GM18508 (cell line): Measurements from ENCODE around the gene SORL1.
"Not testable (repeated sequence)": the region's sequence is repeated elsewhere in the genome, so short reads cannot be mapped to it uniquely, and the experiment has no call there.

Experiments
- ATAC-seq: cut with Tn5 transposase; IDR thresholded peaks from one replicate; pipeline ENCODE4 v1.9.1; 2021; ENCODE audit warnings: moderate number of reproducible peaks; ENCODE audit not compliant: insufficient read depth, unreplicated experiment

Gene SORL1, protein sequence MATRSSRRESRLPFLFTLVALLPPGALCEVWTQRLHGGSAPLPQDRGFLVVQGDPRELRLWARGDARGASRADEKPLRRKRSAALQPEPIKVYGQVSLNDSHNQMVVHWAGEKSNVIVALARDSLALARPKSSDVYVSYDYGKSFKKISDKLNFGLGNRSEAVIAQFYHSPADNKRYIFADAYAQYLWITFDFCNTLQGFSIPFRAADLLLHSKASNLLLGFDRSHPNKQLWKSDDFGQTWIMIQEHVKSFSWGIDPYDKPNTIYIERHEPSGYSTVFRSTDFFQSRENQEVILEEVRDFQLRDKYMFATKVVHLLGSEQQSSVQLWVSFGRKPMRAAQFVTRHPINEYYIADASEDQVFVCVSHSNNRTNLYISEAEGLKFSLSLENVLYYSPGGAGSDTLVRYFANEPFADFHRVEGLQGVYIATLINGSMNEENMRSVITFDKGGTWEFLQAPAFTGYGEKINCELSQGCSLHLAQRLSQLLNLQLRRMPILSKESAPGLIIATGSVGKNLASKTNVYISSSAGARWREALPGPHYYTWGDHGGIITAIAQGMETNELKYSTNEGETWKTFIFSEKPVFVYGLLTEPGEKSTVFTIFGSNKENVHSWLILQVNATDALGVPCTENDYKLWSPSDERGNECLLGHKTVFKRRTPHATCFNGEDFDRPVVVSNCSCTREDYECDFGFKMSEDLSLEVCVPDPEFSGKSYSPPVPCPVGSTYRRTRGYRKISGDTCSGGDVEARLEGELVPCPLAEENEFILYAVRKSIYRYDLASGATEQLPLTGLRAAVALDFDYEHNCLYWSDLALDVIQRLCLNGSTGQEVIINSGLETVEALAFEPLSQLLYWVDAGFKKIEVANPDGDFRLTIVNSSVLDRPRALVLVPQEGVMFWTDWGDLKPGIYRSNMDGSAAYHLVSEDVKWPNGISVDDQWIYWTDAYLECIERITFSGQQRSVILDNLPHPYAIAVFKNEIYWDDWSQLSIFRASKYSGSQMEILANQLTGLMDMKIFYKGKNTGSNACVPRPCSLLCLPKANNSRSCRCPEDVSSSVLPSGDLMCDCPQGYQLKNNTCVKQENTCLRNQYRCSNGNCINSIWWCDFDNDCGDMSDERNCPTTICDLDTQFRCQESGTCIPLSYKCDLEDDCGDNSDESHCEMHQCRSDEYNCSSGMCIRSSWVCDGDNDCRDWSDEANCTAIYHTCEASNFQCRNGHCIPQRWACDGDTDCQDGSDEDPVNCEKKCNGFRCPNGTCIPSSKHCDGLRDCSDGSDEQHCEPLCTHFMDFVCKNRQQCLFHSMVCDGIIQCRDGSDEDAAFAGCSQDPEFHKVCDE (N-terminal part only)

DNA sequence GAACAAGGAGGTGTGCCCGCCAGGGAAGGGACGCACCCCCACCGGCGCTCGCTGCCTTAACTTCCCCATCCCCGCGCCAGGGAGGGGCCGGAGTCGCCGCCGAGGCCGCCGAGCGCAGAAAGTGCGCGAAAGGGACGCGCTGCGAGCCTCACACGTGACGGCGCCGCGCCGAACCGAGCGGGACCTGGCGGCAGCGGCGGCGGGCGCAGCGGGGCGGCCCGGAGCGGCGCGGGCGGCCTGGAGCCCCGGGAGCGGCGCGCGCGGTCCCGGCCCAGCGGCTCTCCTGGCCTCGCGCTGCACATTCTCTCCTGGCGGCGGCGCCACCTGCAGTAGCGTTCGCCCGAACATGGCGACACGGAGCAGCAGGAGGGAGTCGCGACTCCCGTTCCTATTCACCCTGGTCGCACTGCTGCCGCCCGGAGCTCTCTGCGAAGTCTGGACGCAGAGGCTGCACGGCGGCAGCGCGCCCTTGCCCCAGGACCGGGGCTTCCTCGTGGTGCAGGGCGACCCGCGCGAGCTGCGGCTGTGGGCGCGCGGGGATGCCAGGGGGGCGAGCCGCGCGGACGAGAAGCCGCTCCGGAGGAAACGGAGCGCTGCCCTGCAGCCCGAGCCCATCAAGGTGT lies at the start of gene SORL1:
Gene SORL1 (plus strand): TSS at position 329 of the 623 bp plus-strand sequence. CDS start 18 bp downstream, at position 347.
- ATAC-seq: no peak

DNA sequence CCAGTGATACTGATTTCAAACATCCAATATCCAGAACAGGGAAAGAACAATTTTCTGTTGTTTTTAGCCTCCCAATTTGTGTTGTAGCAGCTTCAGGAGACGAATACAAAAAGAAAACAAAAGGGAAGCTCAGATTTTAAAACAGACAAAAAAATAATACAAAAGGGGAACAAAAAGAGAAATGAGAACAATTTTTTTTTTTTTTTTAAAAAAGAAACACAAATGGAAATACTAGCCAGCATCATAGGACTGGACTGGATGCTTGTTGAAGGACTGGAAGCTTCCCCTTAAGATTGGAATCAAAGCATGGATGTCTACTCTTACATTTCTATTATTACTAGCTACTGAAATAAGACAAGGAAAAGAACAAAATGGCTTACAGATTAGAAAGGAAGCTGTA lies 46.5 kb upstream of the SORL1 start:
- ATAC-seq: no peak

DNA sequence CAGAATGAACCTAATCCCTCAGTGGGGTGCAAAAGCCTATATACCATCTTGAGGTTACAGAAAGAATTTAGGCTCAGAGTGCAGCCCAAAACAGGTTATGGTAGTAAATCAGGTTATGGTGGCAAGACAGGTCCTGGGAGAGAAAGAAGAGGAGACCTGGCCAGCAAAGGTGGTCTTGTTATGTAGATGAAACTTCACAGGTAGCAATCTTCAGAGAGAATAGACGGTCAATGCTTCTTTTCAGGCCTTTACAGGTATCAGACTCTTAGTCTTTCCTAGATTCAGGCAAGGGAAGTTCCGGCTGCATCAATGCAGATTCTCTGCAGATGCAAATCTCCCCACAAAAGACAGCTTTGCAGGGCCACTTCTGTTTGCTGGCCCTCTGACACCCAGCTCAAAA lies 45.8 kb upstream of the SORL1 start:
- no peak for ATAC-seq

DNA sequence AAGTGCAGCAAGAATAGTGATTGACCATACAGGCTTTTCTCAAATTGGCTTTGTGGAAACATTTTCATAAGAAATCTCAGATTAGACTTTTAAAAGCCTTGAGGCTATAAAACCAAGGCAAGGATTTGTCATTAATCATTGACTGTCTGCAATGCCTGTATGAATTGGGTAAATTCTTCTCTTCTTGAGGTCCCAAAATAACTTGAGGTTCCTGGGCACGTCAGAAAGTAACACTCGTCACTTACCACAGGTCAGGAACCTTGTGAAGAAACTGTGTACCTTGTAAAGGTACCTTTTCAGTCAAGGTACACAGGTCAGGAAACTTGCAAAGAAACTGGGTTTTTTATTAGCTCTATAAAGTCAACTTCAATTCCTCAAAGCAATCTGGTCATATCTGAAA lies 43.3 kb upstream of the SORL1 start:
- no peak for ATAC-seq

DNA sequence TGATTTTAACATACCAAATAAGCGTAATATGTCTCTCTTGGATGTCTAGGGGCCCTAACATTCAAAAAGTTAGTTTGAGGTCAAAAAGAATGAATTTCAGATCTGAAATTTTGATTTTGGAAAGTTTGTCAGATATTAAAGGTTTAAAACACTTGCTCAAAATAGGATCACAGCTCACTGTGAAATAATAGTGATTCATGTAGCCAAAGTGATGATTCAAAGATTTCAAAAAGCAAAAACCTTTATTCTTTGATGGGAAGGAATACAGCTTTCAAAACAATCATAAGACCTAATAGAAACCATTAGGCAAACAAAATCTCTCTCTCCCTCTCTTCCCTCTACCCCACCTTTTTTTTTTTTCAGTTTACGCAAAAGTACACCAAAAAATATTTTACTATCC lies 42.1 kb upstream of the SORL1 start:
- not testable (repeated sequence) for ATAC-seq

DNA sequence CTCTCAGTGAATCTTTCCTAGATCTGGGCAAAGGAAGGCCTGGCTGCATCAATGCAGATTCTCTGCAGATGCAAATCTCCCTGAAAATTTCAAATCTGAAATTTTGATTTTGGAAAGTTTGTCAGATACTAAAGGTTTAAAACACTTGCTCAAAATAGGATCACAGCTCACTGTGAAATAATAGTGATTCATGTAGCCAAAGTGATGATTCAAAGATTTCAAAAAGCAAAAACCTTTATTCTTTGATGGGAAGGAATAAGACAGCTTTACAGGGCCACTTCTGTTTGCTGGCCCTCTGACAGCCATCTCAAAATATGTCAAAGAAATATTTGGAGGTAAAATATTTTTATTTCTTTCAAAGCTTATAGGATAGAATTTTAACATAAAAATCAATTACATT lies 40.8 kb upstream of the SORL1 start:
- ATAC-seq: not testable (repeated sequence)

DNA sequence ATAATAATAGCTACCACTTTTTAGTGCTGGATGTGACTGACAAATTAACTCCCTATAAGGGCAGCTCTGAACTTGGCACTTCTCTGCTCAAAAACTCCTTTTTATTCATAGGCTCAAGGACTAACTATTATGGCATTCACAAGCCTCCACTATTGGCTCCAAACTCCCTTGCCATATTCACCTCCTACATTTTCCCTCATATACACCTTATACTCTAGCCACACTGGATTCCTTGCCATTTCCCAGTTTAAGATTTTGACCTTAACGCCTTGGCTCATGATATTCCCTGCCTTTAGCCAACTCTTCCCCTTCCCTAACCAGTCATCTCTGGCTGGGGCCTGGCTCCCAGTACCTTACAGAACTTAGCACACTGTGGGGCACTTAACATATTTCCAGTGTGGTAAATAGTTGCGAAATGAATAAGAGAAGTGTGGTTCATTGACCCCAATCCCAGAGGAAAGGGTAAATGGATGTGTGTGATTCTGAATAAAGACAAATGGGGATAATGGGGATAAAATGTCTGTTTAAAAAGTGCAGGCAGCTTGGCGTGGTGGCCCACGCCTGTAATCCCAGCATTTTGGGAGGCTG lies 40.0 kb upstream of the SORL1 start:
- ATAC-seq: no peak

DNA sequence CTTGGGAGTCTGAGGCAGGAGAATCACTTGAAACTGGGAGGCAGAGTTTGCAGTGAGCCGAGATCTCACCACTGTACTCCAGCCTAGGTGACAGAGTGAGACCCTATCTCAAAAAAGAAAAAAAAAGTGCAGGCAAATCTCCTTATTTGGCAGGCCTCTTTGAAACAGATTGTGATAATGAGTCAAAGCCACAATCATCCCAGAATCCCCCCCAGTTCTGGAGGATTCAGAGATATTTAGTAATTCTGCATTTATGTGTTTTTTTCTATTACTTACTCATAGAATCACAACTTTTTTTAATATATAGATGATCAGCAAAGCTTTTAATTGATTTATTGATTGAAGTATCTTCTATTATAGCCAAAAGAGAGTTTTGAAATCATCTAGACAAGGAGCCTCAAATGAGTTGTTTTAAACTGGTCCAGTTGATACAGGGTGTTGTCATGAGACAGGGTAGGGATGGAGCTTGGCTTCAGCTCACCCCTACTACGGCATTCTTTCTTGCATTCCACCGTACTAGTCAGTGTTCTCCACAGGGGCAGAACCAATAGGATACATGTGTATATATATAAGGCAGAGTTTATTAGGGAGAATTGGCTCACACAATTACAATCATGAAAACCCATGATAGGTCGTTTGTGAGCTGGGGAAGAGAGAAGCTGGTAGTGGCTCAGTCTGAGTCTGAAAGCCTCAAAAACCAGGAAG lies 39.3 kb upstream of the SORL1 start:
- no peak for ATAC-seq

DNA sequence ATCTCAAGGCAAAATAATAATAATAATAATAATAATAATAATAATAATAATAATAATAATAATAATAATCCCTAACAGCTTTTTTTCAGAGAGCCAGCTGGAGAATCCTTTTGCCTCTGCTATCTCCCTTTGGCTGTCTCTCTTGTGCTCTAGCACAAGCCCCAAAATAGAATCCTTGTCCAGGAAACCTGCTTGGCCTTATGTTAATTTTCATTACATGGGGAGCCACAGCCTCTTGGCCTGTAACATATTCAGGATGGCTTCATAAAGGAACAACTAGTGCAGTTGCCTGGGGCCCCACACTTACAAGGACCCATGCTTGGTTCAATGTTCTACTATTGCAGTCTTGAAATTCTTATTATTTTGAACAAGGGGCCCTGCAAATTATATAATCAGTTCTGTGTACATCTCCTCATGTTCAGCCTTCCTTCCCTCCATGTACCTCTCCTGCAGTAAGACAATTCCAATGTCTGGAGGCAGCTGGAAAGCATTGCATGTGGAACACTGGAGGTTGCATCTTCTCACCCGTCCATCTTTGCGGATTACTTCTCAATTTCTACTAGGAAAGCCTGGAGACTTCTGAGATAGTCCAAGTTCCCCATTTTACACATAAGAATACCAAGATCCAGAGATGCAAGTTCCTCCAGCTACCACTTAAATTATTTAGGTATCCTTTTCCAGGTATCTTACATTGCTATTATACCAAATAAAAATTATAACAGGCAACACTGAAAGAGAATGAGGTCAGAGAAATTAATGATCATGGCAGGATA lies 37.8 kb upstream of the SORL1 start:
- no peak for ATAC-seq

DNA sequence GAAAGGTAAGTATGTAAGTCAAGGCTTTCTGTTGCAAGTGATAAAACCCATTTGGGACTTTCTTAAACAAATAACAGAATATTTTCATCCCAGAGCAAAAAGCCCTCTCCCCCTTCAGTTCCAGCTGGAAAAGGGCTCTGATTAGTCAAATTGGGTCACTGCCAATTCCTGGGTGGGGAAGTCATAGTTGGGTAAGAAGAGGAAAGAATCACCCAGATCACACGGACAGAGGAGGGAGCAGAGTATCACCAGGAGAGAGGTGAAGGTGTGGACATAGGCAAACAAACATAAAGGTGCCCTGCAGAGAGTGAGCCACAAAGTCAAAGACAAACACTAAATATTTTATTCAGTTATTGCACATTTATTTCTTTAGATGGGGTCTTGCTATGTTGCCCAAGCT lies 36.3 kb upstream of the SORL1 start:
- no peak for ATAC-seq

DNA sequence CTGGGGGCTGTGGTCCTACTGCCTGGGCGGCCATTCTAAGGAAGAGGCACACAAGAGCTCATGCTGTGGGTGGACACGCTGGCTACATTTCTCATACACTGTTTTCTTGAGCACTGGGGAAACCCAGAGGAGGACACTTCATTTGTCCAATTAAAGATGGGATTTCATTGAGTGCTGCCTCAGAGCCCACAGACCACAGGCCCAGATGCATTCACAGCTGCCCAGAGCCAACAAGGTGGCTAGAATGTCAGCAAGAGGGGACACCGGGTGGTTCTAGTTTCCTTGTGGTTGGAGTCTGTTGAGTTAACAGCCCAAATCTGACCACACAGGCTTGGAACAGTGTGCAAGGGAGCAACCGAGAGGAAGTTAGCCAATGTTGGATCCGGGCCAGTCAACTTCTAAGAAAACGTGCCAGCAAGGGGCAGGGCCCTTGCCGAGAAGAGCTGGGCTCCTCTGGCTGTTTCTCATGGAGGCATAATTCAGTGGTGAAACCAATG lies 35.0 kb upstream of the SORL1 start:
- ATAC-seq: no peak

DNA sequence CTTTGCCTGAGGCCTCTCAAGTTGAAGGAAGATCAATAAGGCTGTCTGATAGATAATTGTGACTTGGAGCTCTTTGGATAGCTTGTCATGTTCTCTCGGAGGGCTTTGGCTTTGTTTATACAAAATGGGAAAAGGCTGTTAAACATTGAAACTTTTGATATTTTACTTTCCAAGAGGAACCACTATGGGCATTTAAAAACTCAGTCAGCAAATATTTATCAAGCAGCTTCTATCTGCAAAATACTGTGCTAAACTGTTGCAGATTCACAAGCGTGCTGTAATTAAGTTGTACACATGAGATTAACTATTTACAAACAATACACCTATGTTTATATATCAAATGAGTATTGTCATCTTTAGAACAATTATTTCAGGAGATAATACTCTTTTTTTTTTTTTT lies 34.5 kb upstream of the SORL1 start:
- ATAC-seq: no peak

DNA sequence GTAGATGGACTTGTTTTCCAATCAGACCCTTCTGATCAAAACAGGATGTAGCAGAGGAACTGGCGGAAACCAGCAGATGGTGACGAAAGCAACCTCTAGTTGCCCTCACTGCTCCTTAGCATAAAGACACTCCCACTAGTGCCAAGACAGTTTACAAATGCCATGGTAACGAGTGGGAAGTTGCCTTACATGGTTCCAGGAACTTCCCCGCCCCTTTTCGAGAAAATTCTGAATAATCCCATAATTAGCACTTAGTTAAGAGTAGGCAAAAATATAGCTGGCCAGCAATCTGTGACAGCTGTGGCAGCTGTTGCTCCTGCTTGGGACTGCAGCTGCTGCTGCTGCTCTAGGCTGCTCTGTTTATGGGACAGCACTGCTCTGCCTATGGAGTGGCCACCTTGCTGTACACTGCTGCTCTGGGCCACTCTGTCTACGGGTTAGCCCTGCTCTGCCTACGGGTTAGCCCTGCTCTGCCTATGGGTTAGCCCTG lies 33.4 kb upstream of the SORL1 start:
- ATAC-seq: no peak

DNA sequence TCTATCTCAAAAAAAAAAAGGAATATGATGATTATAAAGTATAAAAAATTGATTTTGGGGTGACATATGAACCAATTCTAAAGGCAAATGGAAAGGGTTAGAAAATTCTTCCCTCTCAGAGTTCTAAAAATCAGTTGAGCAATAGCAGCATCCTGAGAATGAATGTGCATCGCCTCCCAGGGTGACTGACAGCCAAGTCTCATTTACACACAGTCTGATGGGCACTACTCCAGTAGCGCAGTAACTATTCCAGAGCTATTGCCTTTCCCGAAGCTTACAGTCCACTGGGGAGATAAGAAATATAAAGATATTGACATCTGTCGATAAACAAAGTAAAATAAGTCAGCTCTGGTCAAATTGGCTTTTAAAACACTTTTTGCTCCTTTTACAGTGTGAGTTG lies 32.3 kb upstream of the SORL1 start:
- no peak for ATAC-seq

DNA sequence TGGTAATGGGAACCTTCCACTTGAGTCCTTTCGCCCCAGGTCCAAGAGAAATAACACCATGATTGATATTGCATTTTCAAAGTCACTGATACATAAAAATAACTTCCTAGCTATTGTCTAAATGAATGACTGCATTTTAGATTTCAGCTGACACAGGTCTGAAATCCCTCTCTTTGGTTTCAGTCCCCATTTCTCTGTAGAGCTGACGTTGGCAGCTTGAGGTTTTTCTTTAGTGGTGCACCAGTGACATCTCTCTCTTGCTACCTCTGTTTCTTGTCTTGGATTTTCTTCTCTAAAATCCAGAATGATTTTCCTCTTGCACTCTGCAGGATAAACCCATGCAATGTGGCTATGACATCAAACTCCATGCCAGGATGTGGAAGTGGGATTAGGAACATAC lies 31.7 kb upstream of the SORL1 start:
- no peak for ATAC-seq

DNA sequence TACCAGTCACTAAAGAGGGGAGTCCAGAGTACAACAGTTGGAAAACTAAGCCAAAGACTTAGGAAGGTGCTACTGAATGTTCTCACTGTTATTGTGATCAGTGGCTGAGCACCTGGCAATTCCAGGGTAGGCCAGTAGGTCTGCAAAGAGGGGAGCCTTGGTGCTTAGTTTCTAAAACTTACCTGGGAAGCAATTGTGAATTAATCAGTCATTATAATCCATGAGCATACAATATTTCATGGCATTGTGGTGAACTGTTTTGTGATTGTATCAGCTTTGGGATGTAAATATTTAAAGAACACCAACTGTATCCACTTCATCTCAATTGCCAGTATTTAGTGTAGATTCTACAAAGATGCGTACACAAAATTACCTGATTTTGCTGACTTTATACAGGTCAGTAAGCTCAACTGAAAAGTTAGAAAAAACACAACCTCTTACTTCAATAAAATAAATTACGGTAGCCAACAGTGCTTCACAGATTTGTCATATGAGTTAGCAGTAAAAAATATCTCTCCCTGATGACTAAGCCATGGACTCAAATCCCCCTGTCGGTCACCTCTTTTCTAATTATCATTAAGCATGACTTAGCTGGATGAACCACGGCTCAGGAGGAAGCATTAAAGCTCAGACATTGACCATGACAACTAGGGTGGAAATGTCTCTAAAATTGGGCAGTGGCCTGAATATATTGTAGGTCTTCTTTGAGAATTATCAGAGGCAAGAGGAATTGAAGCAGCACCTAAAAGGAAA lies 30.8 kb upstream of the SORL1 start:
- no peak for ATAC-seq

DNA sequence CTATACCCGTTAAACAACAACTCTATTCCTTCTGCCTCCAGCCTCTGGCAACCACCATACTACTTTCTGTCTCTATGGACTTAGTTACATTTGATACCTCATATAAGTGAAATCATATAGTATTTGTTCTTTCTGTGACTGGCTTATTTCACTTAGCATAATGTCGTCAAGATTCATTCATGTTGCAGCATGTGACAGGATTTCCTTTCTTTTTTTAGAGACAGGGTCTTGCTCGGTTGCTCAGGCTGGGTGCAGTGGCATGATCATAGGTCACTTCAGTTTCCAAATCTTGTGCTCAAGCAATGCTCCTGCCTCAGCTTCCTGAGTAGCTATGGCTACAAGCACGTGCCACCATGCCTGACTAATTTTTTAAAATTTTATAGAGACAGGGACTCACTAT lies 29.4 kb upstream of the SORL1 start:
- no peak for ATAC-seq
